ENCODE results near the gene STARD10.

STARD10 gene

DNA sequence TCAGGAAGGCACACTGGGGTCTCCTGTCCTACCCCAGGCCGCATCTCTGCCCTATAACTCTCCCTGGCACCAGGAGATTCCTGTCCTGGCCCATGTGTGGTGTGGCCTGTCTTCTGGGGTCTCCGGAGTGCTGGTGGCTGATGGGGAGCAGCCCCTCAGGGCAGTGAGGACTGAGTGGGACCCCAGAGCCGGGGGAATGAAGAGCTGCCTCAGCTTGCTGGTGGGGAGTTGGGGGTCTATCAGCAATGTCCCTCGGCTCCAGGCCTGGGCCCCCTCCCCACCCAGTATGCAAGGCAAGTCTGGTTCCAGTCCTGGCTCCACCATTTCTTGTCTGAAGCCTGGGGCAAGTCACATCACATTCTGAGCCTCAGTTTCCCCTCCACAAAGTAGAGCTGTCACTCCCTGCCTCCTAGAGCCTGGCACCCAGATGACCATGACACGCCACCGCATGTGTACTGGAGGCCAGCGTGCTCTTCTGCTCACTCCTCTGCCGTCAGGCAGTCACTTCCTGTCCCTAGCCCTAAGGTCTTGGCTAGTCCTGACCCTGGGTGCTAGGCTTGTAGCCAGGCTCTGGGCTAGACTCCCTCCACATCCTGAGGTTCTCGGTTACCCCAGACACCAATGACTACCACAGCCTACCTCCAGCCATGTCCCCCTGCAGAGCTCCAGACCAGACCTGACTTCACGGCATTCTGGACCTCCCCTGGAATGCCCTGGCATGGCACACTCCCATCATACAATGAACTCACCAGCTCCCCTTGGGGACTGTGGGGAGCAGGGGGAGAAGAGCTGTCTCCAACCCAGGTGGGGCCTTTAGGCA is 54.4 kb downstream of the STARD10 start:
- H3K4me3 ChIP-seq (replicated peaks; ENCODE audit: low read depth, low read length) = peak overlapping the region; percentile 66
- no peaks in the 10 kb centered on the region; the same call in 1 of the 2 replicates for H3K36me3 ChIP-seq (ENCODE audit: control insufficient read depth, insufficient read depth, low read length)
- peak; percentile 41 for DNase-seq (ENCODE audit: extremely low read depth, insufficient read length)
- no peaks in the 10 kb centered on the region for H3K27me3 ChIP-seq (replicated peaks; ENCODE audit: control insufficient read depth, insufficient read depth, low read length)
- TF ChIP-seq, protein P1, sequence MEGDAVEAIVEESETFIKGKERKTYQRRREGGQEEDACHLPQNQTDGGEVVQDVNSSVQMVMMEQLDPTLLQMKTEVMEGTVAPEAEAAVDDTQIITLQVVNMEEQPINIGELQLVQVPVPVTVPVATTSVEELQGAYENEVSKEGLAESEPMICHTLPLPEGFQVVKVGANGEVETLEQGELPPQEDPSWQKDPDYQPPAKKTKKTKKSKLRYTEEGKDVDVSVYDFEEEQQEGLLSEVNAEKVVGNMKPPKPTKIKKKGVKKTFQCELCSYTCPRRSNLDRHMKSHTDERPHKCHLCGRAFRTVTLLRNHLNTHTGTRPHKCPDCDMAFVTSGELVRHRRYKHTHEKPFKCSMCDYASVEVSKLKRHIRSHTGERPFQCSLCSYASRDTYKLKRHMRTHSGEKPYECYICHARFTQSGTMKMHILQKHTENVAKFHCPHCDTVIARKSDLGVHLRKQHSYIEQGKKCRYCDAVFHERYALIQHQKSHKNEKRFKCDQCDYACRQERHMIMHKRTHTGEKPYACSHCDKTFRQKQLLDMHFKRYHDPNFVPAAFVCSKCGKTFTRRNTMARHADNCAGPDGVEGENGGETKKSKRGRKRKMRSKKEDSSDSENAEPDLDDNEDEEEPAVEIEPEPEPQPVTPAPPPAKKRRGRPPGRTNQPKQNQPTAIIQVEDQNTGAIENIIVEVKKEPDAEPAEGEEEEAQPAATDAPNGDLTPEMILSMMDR (IDR thresholded peaks at IDR 0.05; ENCODE audit: insufficient read depth, low read length, poor library complexity, severe bottlenecking) = no peak

DNA sequence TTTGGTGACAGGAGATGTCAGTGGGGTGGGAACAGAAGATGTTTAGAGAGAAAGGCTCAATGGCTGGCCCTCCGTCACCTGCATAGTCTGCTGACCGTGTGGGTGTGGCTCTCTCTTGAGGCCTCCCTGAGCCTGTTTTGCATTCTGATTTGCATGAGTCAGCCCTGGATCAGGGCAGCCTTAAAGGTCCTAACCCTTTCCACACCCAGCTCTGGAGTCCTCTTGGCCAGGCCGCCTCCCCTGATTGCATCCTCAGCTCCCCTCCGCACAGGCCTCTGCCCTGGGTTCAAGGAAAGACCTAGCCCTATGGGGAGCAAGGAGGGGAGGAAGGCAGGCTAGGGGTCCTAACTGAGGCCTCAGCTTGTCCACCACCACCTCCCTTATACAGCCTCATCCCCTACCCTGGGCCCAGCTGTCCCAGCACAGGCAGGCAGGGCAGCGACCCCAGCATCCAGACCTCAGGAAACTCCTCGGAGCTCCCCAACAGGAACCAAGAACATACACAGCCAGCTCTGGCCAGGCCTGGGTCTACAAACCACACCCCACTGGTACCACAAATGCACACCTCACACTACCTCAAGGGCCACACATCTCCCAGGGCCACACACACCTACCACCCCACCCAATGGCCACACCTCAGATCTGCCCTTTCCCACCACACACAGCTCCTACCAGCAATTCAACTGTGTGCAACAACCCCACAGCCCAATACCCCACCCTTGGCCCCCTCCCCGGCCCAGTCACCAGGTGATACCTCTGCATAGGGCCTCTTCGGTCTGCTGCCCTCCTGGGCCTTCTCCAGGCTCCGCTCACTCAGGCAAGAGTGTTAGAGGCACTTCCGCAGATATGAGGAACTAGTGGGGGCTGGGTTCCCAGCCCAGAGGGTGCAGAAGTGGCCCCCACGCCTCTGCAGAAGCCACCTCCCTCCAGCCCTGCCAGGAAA is 55.4 kb downstream of the STARD10 start:
- TF ChIP-seq, protein P1 (IDR thresholded peaks at IDR 0.05; ENCODE audit: insufficient read depth, low read length, poor library complexity, severe bottlenecking) = no peak
- no peaks in the 10 kb centered on the region for H3K27me3 ChIP-seq (replicated peaks; ENCODE audit: control insufficient read depth, insufficient read depth, low read length)
- H3K4me3 ChIP-seq (replicated peaks; ENCODE audit: low read depth, low read length) = peak overlapping the region; percentile 66
- H3K36me3 ChIP-seq (ENCODE audit: control insufficient read depth, insufficient read depth, low read length) = no peaks in the 10 kb centered on the region; the same call in 1 of the 2 replicates
- peak; percentile 79 for DNase-seq (ENCODE audit: extremely low read depth, insufficient read length)

DNA sequence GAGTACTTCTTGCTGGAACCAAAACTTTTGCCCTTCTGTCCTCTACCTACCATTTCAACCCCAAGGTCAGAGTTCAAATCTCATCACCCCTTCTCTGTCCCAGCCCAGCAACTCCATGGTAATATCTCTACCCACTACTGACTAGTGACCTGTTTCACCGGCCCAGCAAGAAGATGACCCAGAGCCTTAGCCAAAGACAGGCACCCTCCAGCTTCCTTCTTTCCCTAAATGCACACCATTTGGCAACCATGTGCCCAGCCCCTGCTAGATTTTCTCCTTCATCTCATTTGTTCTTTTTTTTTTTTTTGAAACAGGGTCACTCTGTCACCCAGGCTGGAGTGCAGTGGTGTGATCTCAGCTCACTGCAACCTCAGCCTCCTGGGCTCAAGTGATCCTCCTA is 56.5 kb downstream of the STARD10 start:
- DNase-seq (ENCODE audit: extremely low read depth, insufficient read length) = no peak
- TF ChIP-seq, protein P1 (IDR thresholded peaks at IDR 0.05; ENCODE audit: insufficient read depth, low read length, poor library complexity, severe bottlenecking) = no peak
- Histone ChIP-seq H3K27me3 (replicated peaks; ENCODE audit: control insufficient read depth, insufficient read depth, low read length) (no peaks in the 10 kb centered on the region), H3K36me3 (ENCODE audit: control insufficient read depth, insufficient read depth, low read length) (peaks cover 4% of the 10 kb centered on the region), H3K4me3 (replicated peaks; ENCODE audit: low read depth, low read length) (no peak overlapping the region)

DNA sequence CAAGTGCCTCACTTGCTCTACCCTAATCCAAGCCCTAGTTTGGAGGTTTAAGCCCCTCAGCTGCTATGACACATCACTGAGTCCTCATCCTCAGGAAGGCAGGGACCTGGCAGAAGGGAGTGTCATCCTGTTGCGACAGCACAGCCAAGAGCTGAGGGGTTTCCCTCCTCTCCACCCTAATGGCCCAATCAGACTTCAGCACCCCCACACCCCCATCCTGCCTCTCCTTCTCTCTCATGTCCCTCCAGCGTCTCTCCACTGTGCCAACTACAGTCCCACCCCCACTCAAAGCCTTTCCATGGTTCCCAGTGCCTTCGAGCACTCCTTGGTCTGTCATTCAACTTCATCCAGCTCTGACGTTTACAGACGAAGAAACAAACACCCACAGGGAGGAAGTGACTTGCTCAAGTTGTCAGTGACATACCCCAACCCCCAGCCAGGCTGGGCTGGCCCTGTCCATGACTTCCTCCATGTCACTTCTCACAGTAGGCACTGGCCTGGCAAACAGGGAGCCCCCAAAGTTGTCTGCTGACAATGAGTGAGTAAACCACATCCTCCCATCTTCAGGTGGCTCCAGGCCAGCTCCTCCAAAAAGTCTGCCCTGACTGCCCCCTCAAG is 57.3 kb downstream of the STARD10 start:
- no peaks in the 10 kb centered on the region for H3K27me3 ChIP-seq (replicated peaks; ENCODE audit: control insufficient read depth, insufficient read depth, low read length)
- DNase-seq (ENCODE audit: extremely low read depth, insufficient read length) = peak; percentile 59
- no peak overlapping the region for H3K4me3 ChIP-seq (replicated peaks; ENCODE audit: low read depth, low read length)
- TF ChIP-seq, protein P1 (IDR thresholded peaks at IDR 0.05; ENCODE audit: insufficient read depth, low read length, poor library complexity, severe bottlenecking) = no peak
- H3K36me3 ChIP-seq (ENCODE audit: control insufficient read depth, insufficient read depth, low read length) = peaks cover 8% of the 10 kb centered on the region

DNA sequence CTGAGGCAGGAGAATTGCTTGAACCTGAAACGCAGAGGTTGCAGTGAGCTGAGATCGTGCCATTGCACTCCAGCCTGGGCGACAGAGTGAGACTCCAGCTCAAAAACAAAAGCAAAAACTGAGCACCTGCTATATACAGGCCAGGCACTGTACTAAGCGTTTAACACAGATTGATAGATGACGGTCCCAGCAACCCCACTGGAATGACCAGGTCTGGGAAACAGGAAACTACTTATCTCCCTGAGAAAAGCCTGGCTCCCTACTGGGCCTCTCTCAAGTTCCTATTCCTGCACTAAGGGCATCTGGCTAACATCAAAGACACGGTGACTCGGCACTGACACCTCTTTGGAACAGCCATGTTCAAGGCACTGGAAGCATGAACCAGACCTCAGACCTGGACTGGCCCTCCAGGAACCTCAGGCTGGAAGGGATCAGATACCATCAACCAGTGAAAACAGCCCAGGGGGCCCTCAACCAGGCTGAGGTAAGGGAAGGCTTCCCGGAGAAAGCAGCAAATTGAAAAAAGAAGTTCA is 58.3 kb downstream of the STARD10 start:
- H3K36me3 ChIP-seq (ENCODE audit: control insufficient read depth, insufficient read depth, low read length) = peaks cover 8% of the 10 kb centered on the region
- no peak for DNase-seq (ENCODE audit: extremely low read depth, insufficient read length)
- no peak overlapping the region for H3K4me3 ChIP-seq (replicated peaks; ENCODE audit: low read depth, low read length)
- TF ChIP-seq, protein P1 (IDR thresholded peaks at IDR 0.05; ENCODE audit: insufficient read depth, low read length, poor library complexity, severe bottlenecking) = no peak
- H3K27me3 ChIP-seq (replicated peaks; ENCODE audit: control insufficient read depth, insufficient read depth, low read length) = no peaks in the 10 kb centered on the region

Data from GM06990 (cell line).